T-helper 9 cell (primary cell): ENCODE measurements around the gene KBTBD12.

Experiments
- DNase-seq: peaks from one replicate; pipeline ENCODE4 v3.0.0-alpha.2; 2020

KBTBD12 gene

DNA sequence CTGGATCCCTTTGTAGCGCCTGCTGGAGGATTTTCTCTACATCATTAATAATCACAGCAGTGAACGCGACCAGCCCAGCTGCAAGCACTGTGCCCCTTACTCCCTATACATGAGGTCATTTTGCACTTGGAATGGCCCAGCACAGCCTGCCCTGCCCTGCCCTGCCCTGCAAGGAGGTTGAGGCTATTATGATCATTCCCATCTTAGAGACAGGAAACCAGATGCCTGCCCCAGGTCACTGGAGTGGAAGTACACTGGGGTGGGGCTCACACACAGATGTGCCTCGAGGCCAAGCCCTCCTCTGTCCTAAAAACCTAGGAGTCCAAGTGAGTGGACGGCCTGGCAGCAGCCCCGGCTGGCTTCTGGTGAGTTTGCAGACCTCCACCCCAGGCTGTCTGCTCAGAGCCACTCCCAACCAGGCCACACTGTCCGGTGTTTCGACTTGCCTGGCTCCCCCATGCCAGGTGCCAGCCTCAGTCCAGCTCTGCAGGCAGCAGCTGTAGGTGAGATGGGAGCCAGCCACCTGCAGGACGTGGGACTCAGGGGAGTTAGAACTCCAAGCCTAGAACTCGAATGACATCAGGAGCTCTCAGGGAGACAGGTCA is 106.8 kb downstream of the KBTBD12 start:
- DNase-seq: no peak

DNA sequence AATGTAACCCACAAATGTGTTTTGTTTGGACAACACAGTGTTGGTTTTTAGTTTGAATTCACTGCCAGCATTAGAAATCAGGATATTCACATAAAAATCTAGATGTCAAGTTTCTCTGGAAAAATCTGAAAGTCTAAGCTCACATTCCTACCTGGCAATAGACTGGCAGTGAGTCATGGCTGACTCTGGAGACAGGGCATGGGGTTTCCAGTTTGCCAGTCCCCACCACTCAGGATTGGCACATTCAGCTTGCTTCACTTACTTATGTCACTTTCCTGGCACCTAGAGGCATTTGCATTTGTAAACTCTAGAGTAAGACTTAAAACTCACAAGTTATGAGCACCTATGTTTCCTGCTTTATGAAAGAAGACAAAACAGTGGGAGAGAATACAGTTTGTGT is 118.1 kb downstream of the KBTBD12 start:
- no peak for DNase-seq

DNA sequence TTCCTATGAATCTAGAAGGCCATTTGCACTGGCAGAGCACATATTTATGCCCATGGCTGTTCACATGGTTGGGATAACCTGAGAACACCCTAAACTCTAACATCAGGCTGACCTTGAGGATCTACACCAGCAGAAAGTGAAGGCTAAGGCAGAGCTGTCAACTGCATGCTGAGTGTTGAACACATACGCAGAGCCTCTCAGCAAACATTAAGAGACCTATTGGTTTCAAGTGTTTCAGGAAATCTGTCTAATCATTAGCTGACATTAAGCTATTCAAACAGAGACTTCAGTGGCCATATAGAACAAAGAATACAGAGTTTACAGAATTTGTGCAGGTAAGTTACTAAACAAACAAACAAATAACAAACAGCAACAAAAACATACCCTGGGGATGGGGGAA is 121.1 kb downstream of the KBTBD12 start:
- no peak for DNase-seq
